GM06990 (cell line): ENCODE results near the gene MORC3.
"Not testable (repeated sequence)": the region's sequence is repeated elsewhere in the genome, so short reads cannot be mapped to it uniquely, and the experiment has no call there.

Experiments
- DNase-seq: peaks from one replicate; pipeline ENCODE4 v3.0.0-alpha.2; 2011; ENCODE audit not compliant: insufficient read length; ENCODE audit errors: extremely low read depth
- H3K27me3 ChIP-seq: replicated peaks from 2 replicates; pipeline ENCODE4 v1.6.0; 2011; ENCODE audit warnings: low read length; ENCODE audit not compliant: control insufficient read depth, insufficient read depth
- H3K36me3 ChIP-seq: 2 replicates; pipeline ENCODE4 v1.5.1; 2011; ENCODE audit warnings: low read length; ENCODE audit not compliant: control insufficient read depth, insufficient read depth
- H3K4me3 ChIP-seq: replicated peaks from 2 replicates; pipeline ENCODE4 v1.5.1; 2011; ENCODE audit warnings: low read depth, mild to moderate bottlenecking, control low read depth, low read length
- CTCF ChIP-seq: IDR thresholded peaks from 2 replicates; pipeline ENCODE4 v1.5.1; 2011; ENCODE audit warnings: low read length, control low read depth, mild to moderate bottlenecking, inconsistent platforms; ENCODE audit not compliant: insufficient read depth, poor library complexity, severe bottlenecking

Gene MORC3

GRCh38 chr21:36319767-36320420, at the start of gene MORC3:
Gene MORC3, plus strand, starts transcription at chr21:36320197. Its CDS starts 68 bp downstream, at chr21:36320265.
- H3K36me3 ChIP-seq = no peaks in the 10 kb centered on the region
- no peak for TF ChIP-seq CTCF
- DNase-seq = peak; percentile 100
- H3K4me3 ChIP-seq = peak within 1 kb of the TSS; percentile 94
- H3K27me3 ChIP-seq = no peaks in the 10 kb centered on the region

DNA sequence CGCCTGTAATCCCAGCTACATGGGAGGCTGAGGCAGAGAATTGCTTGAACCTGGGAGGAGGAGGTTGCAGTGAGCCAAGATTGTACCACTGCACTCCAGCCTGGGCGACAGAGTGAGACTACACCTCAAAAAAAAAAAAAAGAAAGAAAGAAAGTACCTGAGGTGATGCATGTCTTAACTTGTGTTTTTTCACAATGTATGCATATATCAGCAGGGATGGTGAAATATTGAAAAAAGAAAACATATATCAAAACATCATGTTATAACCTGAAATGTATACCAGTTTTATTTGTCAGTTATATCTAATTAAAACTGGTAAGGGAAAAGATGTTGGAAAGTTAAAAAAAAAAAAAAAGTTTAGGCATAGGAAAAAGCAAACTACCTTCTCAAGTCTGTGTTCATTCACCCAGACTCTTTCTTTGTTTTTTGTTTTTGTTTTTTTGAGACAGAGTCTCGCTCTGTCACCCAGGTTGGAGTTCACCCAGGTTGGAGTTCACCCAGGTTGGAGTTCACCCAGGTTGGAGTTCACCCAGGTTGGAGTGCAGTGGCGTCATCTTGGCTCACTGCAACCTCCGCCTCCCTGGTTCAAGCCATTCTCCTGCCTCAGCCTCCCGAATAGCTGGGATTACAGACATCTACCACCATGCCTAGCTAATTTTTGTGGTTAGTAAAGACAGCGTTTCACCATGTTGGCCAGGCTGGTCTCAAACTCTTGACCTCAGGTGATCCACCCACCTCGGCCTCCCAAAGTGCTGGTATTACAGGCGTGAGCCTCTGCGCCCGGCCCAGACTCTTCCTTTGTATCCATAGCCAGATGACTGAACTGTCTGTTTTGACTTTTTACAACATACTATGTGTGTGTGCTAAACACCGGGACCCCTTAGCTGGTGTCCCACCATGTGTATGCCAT, 49.0 kb upstream of the MORC3 start:
- H3K36me3 ChIP-seq, DNase-seq, H3K4me3 ChIP-seq, H3K27me3 ChIP-seq: not testable (repeated sequence)

- TF ChIP-seq CTCF = no peak
- H3K27me3 ChIP-seq = no peaks in the 10 kb centered on the region
Observed at GRCh38 chr21:36274128-36274527, 45.9 kb upstream of the MORC3 start.

DNA sequence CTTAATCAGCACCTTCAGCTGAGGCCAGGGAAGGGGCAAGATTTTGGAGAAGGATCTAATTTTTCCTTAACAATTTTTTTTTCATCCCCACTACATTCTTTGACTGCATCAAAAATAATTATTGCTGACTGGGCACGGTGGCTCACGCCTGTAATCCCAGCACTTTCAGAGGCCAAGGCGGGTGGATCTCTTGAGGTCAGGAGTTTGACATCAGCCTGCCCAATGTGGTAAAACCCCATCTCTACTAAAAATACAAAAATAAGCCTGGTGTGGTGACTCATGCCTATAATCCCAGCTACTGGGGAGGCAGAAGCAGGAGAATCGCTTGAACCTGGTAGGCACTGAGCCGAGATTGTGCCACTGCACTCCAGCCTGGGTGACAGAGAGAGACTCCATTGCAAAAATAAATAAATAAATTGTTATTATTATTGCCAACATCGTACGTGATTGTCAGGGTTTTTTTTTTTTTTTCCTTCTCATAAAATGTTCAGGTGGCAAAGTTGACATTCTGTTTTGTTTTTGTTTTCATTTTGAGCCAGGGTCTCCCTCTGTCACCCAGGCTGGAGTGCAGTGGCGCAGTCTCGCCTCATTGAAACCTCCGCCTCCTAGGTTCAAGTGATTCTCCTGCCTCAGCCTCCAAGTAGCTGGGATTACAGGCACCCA, 37.3 kb upstream of the MORC3 start:
- Histone ChIP-seq H3K36me3 (no peaks in the 10 kb centered on the region), H3K4me3 (no peak overlapping the region), H3K27me3 (no peaks in the 10 kb centered on the region)
- TF ChIP-seq CTCF = no peak
- no peak for DNase-seq

More at GRCh38 chr21:36274128-36274527, 45.9 kb upstream of the MORC3 start:
- no peak for DNase-seq
- no peaks in the 10 kb centered on the region for H3K36me3 ChIP-seq
- H3K4me3 ChIP-seq = no peak overlapping the region

GRCh38 chr21:36283231-36283622, 36.8 kb upstream of the MORC3 start:
- H3K36me3 ChIP-seq, DNase-seq, H3K4me3 ChIP-seq, H3K27me3 ChIP-seq: not testable (repeated sequence)

DNA sequence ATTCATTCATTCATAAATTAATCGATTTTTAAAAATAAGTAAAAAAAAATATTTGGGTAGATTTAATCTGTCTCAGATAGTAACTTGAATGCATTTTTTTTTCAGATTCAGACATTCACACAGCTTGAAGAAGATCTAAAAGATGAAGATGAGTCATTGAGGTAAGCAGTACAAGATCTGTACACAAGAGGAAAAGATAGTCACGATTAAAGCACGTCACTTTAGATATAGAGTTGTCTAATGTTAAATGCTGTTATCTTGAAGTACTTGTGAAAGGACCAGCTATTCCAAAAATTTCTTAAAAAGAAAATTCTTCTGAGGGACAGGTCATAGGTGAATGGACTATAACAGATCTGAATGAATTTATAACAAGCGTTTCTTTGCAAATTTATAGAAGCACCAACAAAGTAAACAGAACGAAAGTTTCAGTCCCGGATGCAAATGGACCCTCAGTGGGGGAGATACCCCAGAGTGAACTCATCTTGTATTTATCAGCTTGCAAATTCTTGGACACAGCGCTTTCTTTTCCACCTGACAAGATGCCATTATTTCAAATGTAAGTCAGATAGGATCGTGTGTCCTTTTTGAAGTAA, 31.2 kb upstream of the MORC3 start:
- Histone ChIP-seq H3K36me3 (no peaks in the 10 kb centered on the region), H3K4me3 (peak overlapping the region; percentile 16; the same call in 1 of the 2 replicates), H3K27me3 (no peaks in the 10 kb centered on the region)
- no peak for TF ChIP-seq CTCF
- DNase-seq = no peak
